Neutrophil (primary cell): ENCODE data around the gene TIMM10.
"Not testable (repeated sequence)": the region's sequence is repeated elsewhere in the genome, so short reads cannot be mapped to it uniquely, and the experiment has no call there.

Experiments used
- H3K27ac ChIP-seq: fragments of 200-600 bp; sonication (generic); 2 replicates; pipeline ENCODE4 v1.5.1; 2016; ENCODE audit warnings: mild to moderate bottlenecking, moderate library complexity
- H3K27me3 ChIP-seq: fragments of 200-600 bp; sonication (generic); 2 replicates; pipeline ENCODE4 v1.6.0; 2016; ENCODE audit warnings: mild to moderate bottlenecking
- H3K36me3 ChIP-seq: fragments of 200-600 bp; sonication (generic); 2 replicates; pipeline ENCODE4 v1.5.1; 2017
- H3K4me1 ChIP-seq, 2 experiments: fragments of 200-600 bp in 1 of 2; sonication (generic) in 1 of 2; 1 replicate in 1 of 2; 2 replicates in 1 of 2; pipeline versions ENCODE4 v1.5.1 to v1.6.1; 2013 to 2016; ENCODE audit warnings: low read depth in 1 of 2, low read length in 1 of 2, mild to moderate bottlenecking in 1 of 2, moderate library complexity in 1 of 2; ENCODE audit not compliant: control insufficient read depth in 1 of 2, insufficient read depth in 1 of 2
- H3K4me3 ChIP-seq, 2 experiments: fragments of 200-600 bp in 1 of 2; sonication (generic) in 1 of 2; 1 replicate in 1 of 2; 2 replicates in 1 of 2; pipeline ENCODE4 v1.5.1; 2013 to 2016; ENCODE audit warnings: low read depth in 1 of 2, low read length in 1 of 2, mild to moderate bottlenecking in 1 of 2, moderate library complexity in 1 of 2
- H3K9me3 ChIP-seq: fragments of 200-600 bp; sonication (generic); 2 replicates; pipeline ENCODE4 v1.5.1; 2016
- CTCF ChIP-seq: fragments of 200-600 bp; sonication (generic); IDR thresholded peaks from 2 replicates; pipeline ENCODE4 v1.5.1; 2016; ENCODE audit warnings: antibody characterized with exemption

The TIMM10 gene

GRCh38 chr11:57541169-57541568 lies 10.6 kb upstream of the TIMM10 start:
- no peaks in the 10 kb centered on the region for H3K27me3 ChIP-seq
- H3K4me3 ChIP-seq = no peak overlapping the region
- peaks cover 2% of the 10 kb centered on the region for H3K36me3 ChIP-seq
- H3K4me1 ChIP-seq = no peaks in the 10 kb centered on the region
- TF ChIP-seq CTCF = no peak
- no peaks in the 10 kb centered on the region for H3K9me3 ChIP-seq
- H3K27ac ChIP-seq = no peak overlapping the region

GRCh38 chr11:57539342-57539741 lies 8.8 kb upstream of the TIMM10 start:
- H3K9me3 ChIP-seq = no peaks in the 10 kb centered on the region
- H3K27me3 ChIP-seq = no peaks in the 10 kb centered on the region
- H3K36me3 ChIP-seq = no peaks in the 10 kb centered on the region
- no peak overlapping the region for H3K4me3 ChIP-seq
- no peak overlapping the region for H3K27ac ChIP-seq
- no peak for TF ChIP-seq CTCF
- no peaks in the 10 kb centered on the region for H3K4me1 ChIP-seq

- Histone ChIP-seq H3K36me3 (no peaks in the 10 kb centered on the region), H3K27ac (no peak within 1 kb of the TSS)
- TF ChIP-seq CTCF = no peak
Measured at GRCh38 chr11:57536947-57537619, 6.5 kb upstream of the TIMM10 start, which contains the start of gene SMTNL1. TSS of gene SMTNL1 (plus strand) at chr11:57537595. CDS start at chr11:57542643, 5,048 bp downstream.

GRCh38 chr11:57534449-57534848 lies 3.9 kb upstream of the TIMM10 start:
- H3K4me1 ChIP-seq = peaks cover 18 to 20% of the 10 kb centered on the region in 2 experiments
- H3K36me3 ChIP-seq, H3K4me3 ChIP-seq, H3K27ac ChIP-seq, H3K9me3 ChIP-seq, H3K27me3 ChIP-seq: not testable (repeated sequence)

More at GRCh38 chr11:57536947-57537619, 6.5 kb upstream of the TIMM10 start, which contains the start of gene SMTNL1:
- Histone ChIP-seq H3K4me3 (no peak within 1 kb of the TSS), H3K9me3 (no peaks in the 10 kb centered on the region), H3K4me1 (no peaks in the 10 kb centered on the region), H3K27me3 (no peaks in the 10 kb centered on the region)

- H3K9me3 ChIP-seq = no peaks in the 10 kb centered on the region
- peak overlapping the region; percentile 77 for H3K27ac ChIP-seq
- peak overlapping the region; percentile 74 to 75 for H3K4me3 ChIP-seq
- H3K4me1 ChIP-seq = peaks cover 22 to 25% of the 10 kb centered on the region in 2 experiments
- H3K36me3 ChIP-seq = no peaks in the 10 kb centered on the region
- H3K27me3 ChIP-seq = no peaks in the 10 kb centered on the region
- TF ChIP-seq CTCF = no peak
Measured at GRCh38 chr11:57530215-57530595, 349 bp downstream of the TIMM10 start.

GRCh38 chr11:57529012-57529411 lies 1.5 kb downstream of the TIMM10 start:
- TF ChIP-seq CTCF = no peak
- Histone ChIP-seq H3K4me1 (peaks cover 22 to 25% of the 10 kb centered on the region in 2 experiments), H3K9me3 (no peaks in the 10 kb centered on the region), H3K4me3 (no peak overlapping the region), H3K27me3 (no peaks in the 10 kb centered on the region), H3K36me3 (no peaks in the 10 kb centered on the region), H3K27ac (no peak overlapping the region)
